Keratinocyte (primary cell): ENCODE measurements around the gene RNU5D-1. TPM values are rescaled to one million over a fixed set of nuclear protein-coding genes. Genes with fewer than 3 reads are reported as not detected.

ENCODE experiments used
- DNase-seq: peaks from one replicate; pipeline ENCODE4 v3.0.0-alpha.2; 2011; ENCODE audit warnings: low read depth, missing footprints, low spot score
- FAIRE-seq: peaks from 2 replicates; lab custom pipeline; 2011; peaks lifted over from hg19 to GRCh38; lab: Jason Lieb, UNC
- H2AFZ ChIP-seq: 2 replicates; pipeline ENCODE4 v1.6.0; 2012; ENCODE audit warnings: low read length, control low read depth, inconsistent platforms; ENCODE audit not compliant: control insufficient read depth
- H3K27ac ChIP-seq: 2 replicates; pipeline ENCODE4 v1.5.1; 2011; ENCODE audit warnings: low read length; ENCODE audit not compliant: control insufficient read depth, insufficient read depth
- H3K27me3 ChIP-seq: 3 replicates; pipeline ENCODE4 v1.6.0; 2011; ENCODE audit warnings: low read length; ENCODE audit not compliant: control insufficient read depth, insufficient read depth; ENCODE audit errors: extremely low read depth
- H3K36me3 ChIP-seq, 2 experiments: 2 replicates in 1 of 2; 3 replicates in 1 of 2; pipeline ENCODE4 v1.5.1; 2011; ENCODE audit warnings: low read length in 2 of 2, mild to moderate bottlenecking in 1 of 2; ENCODE audit not compliant: control insufficient read depth in 2 of 2, insufficient read depth in 2 of 2; ENCODE audit errors: extremely low read depth in 1 of 2
- H3K4me1 ChIP-seq: 3 replicates; pipeline ENCODE4 v1.5.1; 2011; ENCODE audit warnings: low read length; ENCODE audit not compliant: control insufficient read depth, insufficient read depth; ENCODE audit errors: extremely low read depth
- H3K4me2 ChIP-seq: 3 replicates; pipeline ENCODE4 v1.6.0; 2011; ENCODE audit warnings: low read depth, low read length; ENCODE audit not compliant: control insufficient read depth, insufficient read depth; ENCODE audit errors: extremely low read depth
- H3K4me3 ChIP-seq, 3 experiments: fragments of 200-600 bp in 1 of 3; sonication (generic) in 1 of 3; 2 replicates in 2 of 3; 3 replicates in 1 of 3; pipeline ENCODE4 v1.5.1; 2011 to 2016; ENCODE audit warnings: low read length in 3 of 3, mild to moderate bottlenecking in 3 of 3, control low read depth in 2 of 3, inconsistent platforms in 1 of 3, low read depth in 1 of 3, mixed read lengths in 1 of 3, mixed run types in 1 of 3, moderate library complexity in 1 of 3; ENCODE audit not compliant: control insufficient read depth in 2 of 3, insufficient read depth in 2 of 3; ENCODE audit errors: extremely low read depth in 1 of 3
- H3K79me2 ChIP-seq: 2 replicates; pipeline ENCODE4 v1.6.0; 2012; ENCODE audit warnings: low read length; ENCODE audit not compliant: control insufficient read depth, insufficient read depth
- H3K9ac ChIP-seq: 3 replicates; pipeline ENCODE4 v1.6.0; 2011; ENCODE audit warnings: low read length; ENCODE audit not compliant: control insufficient read depth, insufficient read depth; ENCODE audit errors: extremely low read depth
- H3K9me1 ChIP-seq: 3 replicates; pipeline ENCODE4 v1.6.0; 2011; ENCODE audit warnings: low read length; ENCODE audit not compliant: control insufficient read depth, insufficient read depth; ENCODE audit errors: extremely low read depth
- H3K9me3 ChIP-seq: 2 replicates; pipeline ENCODE4 v1.5.1; 2012; ENCODE audit warnings: low read depth, low read length; ENCODE audit not compliant: control insufficient read depth
- H4K20me1 ChIP-seq: 3 replicates; pipeline ENCODE4 v1.6.0; 2011; ENCODE audit warnings: low read length; ENCODE audit not compliant: control insufficient read depth, insufficient read depth; ENCODE audit errors: extremely low read depth
- CTCF ChIP-seq, 3 experiments: IDR thresholded peaks in 1 of 3; conservative IDR thresholded peaks in 1 of 3; optimal IDR thresholded peaks in 1 of 3; 2 replicates in 2 of 3; 3 replicates in 1 of 3; pipeline versions ENCODE3 to v1.5.1; 2011; ENCODE audit warnings: low read length in 3 of 3, mild to moderate bottlenecking in 3 of 3, moderate library complexity in 2 of 3, control low read depth in 1 of 3, inconsistent platforms in 1 of 3; ENCODE audit not compliant: insufficient read depth in 2 of 3; ENCODE audit errors: extremely low read depth in 1 of 3
- EZH2 ChIP-seq: IDR thresholded peaks from one replicate; pipeline ENCODE4 v1.6.1; 2012; ENCODE audit warnings: inconsistent platforms, mild to moderate bottlenecking, low read length, moderate library complexity
- dilution Hi-C: fragments of 300-500 bp; cut with MboI; formaldehyde crosslinking; loops from one replicate; pipeline ENCODE4 v1.7.0; 2020; ENCODE audit warnings: low sequenced_read_pairs; ENCODE audit not compliant: extremely low pct_ligation_motif_present
- polyA plus RNA-seq, 5 experiments: library from polyadenylated mRNA; depleted of rRNA in 3 of 5; stranded (reverse) in 3 of 5; stranded (forward) in 1 of 5; unstranded in 1 of 5; fragments of >200 nt; gene quantifications; 1 replicate in 1 of 5; 2 replicates in 3 of 5; 3 replicates in 1 of 5; pipeline versions ENCODE4 v1.2.1 to v1.2.3, GENCODE V29; 2011 to 2012; ENCODE audit warnings: missing spikeins in 2 of 5, low read depth in 1 of 5, low replicate concordance in 1 of 5

Gene RNU5D-1
- polyA plus RNA-seq, 1 donor (not counting 4 experiments of a cell fraction or from before 2014, with no cell fraction given) = not detected

GRCh38 chr1:44760876-44761275, 29.9 kb upstream of the RNU5D-1 start:
- Histone ChIP-seq H3K9ac (no peak overlapping the region), H2AFZ (no peak overlapping the region), H3K4me3 (no peak overlapping the region), H3K4me2 (no peak overlapping the region), H3K9me1 (no peaks in the 10 kb centered on the region), H3K27me3 (no peaks in the 10 kb centered on the region), H4K20me1 (no peaks in the 10 kb centered on the region), H3K9me3 (no peaks in the 10 kb centered on the region), H3K27ac (no peak overlapping the region), H3K36me3 (peaks cover 4 to 38% of the 10 kb centered on the region in 2 experiments), H3K79me2 (no peaks in the 10 kb centered on the region), H3K4me1 (no peaks in the 10 kb centered on the region)
- TF ChIP-seq EZH2 = no peak
- TF ChIP-seq CTCF (optimal IDR thresholded peaks at IDR 0.05 in 1 of 3, IDR thresholded peaks at IDR 0.05 in 1 of 3, conservative IDR thresholded peaks at IDR 0.05 in 1 of 3; ENCODE audit: extremely low read depth in 1 of 3, insufficient read depth in 2 of 3, low read length in 3 of 3) = no peak
- DNase-seq (no peak), FAIRE-seq (no peak)
- dilution Hi-C loops = no loop called here

- Histone ChIP-seq H3K79me2 (no peaks in the 10 kb centered on the region), H3K9ac (no peak overlapping the region), H3K27ac (no peak overlapping the region), H3K4me1 (no peaks in the 10 kb centered on the region), H4K20me1 (no peaks in the 10 kb centered on the region), H3K4me2 (no peak overlapping the region), H3K36me3 (peaks cover 4 to 47% of the 10 kb centered on the region in 2 experiments), H3K4me3 (no peak overlapping the region), H3K27me3 (no peaks in the 10 kb centered on the region), H2AFZ (no peak overlapping the region), H3K9me1 (no peaks in the 10 kb centered on the region), H3K9me3 (no peaks in the 10 kb centered on the region)
- FAIRE-seq (no peak), DNase-seq (no peak)
- TF ChIP-seq EZH2 (no peak), CTCF (optimal IDR thresholded peaks at IDR 0.05 in 1 of 3, IDR thresholded peaks at IDR 0.05 in 1 of 3, conservative IDR thresholded peaks at IDR 0.05 in 1 of 3; ENCODE audit: extremely low read depth in 1 of 3, insufficient read depth in 2 of 3, low read length in 3 of 3) (no peak)
- dilution Hi-C loops = no loop called here
Measured at GRCh38 chr1:44759077-44759476, 28.1 kb upstream of the RNU5D-1 start.
